DND-41 (cell line): Measurements from ENCODE around the gene SMURF1.

Experiments used
- ATAC-seq: fragments of 200-7000 bp; cut with Tn5 transposase; 3 replicates; pipeline ENCODE4 v1.9.1; 2021; ENCODE audit warnings: low read depth; ENCODE audit not compliant: insufficient read depth
- DNase-seq: peaks from one replicate; pipeline ENCODE4 v3.0.0-alpha.2; 2020
- H2AFZ ChIP-seq: 2 replicates; pipeline ENCODE4 v1.6.0; 2012; ENCODE audit warnings: low read depth, low read length
- H3K27ac ChIP-seq: 2 replicates; pipeline ENCODE4 v1.5.1; 2012; ENCODE audit warnings: low read length, inconsistent platforms
- H3K27me3 ChIP-seq: fragments of 200-600 bp; sonication (generic); 2 replicates; pipeline ENCODE4 v1.6.0; 2012; ENCODE audit warnings: low read length, mild to moderate bottlenecking, inconsistent platforms; ENCODE audit not compliant: insufficient read depth, poor library complexity
- H3K36me3 ChIP-seq: 2 replicates; pipeline ENCODE4 v1.5.1; 2012; ENCODE audit warnings: low read length, inconsistent platforms; ENCODE audit not compliant: insufficient read depth
- H3K4me1 ChIP-seq: 2 replicates; pipeline ENCODE4 v1.5.1; 2012; ENCODE audit warnings: mild to moderate bottlenecking, low read length; ENCODE audit not compliant: insufficient read depth
- H3K4me2 ChIP-seq: 2 replicates; pipeline ENCODE4 v1.6.0; 2012; ENCODE audit warnings: mild to moderate bottlenecking, moderate library complexity, low read length, inconsistent platforms; ENCODE audit not compliant: insufficient read depth
- H3K4me3 ChIP-seq, 2 experiments: fragments of 200-600 bp in 1 of 2; shearing (Covaris generic) in 1 of 2; 2 replicates each; pipeline ENCODE4 v1.5.1; 2012 to 2016; ENCODE audit warnings: inconsistent platforms in 2 of 2, low read length in 2 of 2, mild to moderate bottlenecking in 2 of 2, low read depth in 1 of 2, moderate library complexity in 1 of 2
- H3K79me2 ChIP-seq: 2 replicates; pipeline ENCODE4 v1.6.0; 2012; ENCODE audit warnings: low read length, inconsistent platforms; ENCODE audit not compliant: insufficient read depth
- H3K9ac ChIP-seq: 2 replicates; pipeline ENCODE4 v1.6.0; 2012; ENCODE audit warnings: low read depth, mild to moderate bottlenecking, inconsistent platforms, low read length, moderate library complexity
- H3K9me3 ChIP-seq: 2 replicates; pipeline ENCODE4 v1.5.1; 2012; ENCODE audit warnings: low read length, moderate library complexity, mild to moderate bottlenecking, inconsistent platforms; ENCODE audit not compliant: insufficient read depth, severe bottlenecking
- H4K20me1 ChIP-seq: 2 replicates; pipeline ENCODE4 v1.6.0; 2012; ENCODE audit warnings: low read length; ENCODE audit not compliant: insufficient read depth
- CTCF ChIP-seq: IDR thresholded peaks from 2 replicates; pipeline ENCODE4 v1.5.1; 2012; ENCODE audit warnings: borderline replicate concordance, low read length, moderate library complexity, mild to moderate bottlenecking; ENCODE audit not compliant: poor library complexity, severe bottlenecking; ENCODE audit errors: extremely low read depth
- EZH2 ChIP-seq: IDR thresholded peaks from 3 replicates; pipeline ENCODE4 v1.6.1; 2012; ENCODE audit warnings: borderline replicate concordance, low read depth, mild to moderate bottlenecking, moderate library complexity, low read length, inconsistent platforms; ENCODE audit not compliant: severe bottlenecking

The SMURF1 gene

DNA sequence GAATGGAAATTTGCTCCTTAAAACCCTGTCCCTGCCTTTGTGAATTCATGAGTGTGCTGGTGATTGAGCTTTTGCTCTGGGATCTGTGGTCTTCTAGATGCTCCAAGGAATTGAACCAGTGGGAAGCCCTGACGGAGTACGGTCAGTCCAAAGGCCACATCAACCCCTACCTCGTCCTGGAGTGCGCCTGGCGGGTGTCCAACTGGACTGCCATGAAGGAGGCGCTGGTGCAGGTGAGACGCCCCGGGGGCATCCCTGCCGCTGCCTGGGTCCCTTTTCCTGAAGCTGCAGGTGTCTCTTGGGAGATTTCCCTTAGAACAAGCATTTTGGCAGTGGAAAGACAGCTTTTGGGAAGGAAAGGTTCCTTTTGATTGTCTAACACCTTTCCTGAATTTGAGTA is 165.2 kb downstream of the SMURF1 start:
- DNase-seq (no peak), ATAC-seq (no peak)
- Histone ChIP-seq H3K27me3 (no peaks in the 10 kb centered on the region), H3K9me3 (no peaks in the 10 kb centered on the region), H3K4me2 (no peak overlapping the region), H3K36me3 (peaks cover 100% of the 10 kb centered on the region), H3K79me2 (no peaks in the 10 kb centered on the region), H3K9ac (no peak overlapping the region), H2AFZ (no peak overlapping the region), H3K27ac (no peak overlapping the region), H3K4me1 (no peaks in the 10 kb centered on the region), H4K20me1 (peaks cover 11% of the 10 kb centered on the region), H3K4me3 (no peak overlapping the region)
- no peak for TF ChIP-seq EZH2
- no peak for TF ChIP-seq CTCF
